ENCODE results near the gene ARHGEF4.

The ARHGEF4 gene

GRCh38 chr2:130963196-130963848 lies 126.6 kb downstream of the ARHGEF4 start:
- Mint-ChIP-seq H3K36me3 (ENCODE audit: low read depth) (no peaks in the 10 kb centered on the region), H3K4me3 (no peak overlapping the region), H3K27ac (no peak overlapping the region), H3K9me3 (no peaks in the 10 kb centered on the region), H3K4me1 (ENCODE audit: low read depth) (peaks cover 8% of the 10 kb centered on the region), H3K27me3 (peaks cover 49% of the 10 kb centered on the region)

DNA sequence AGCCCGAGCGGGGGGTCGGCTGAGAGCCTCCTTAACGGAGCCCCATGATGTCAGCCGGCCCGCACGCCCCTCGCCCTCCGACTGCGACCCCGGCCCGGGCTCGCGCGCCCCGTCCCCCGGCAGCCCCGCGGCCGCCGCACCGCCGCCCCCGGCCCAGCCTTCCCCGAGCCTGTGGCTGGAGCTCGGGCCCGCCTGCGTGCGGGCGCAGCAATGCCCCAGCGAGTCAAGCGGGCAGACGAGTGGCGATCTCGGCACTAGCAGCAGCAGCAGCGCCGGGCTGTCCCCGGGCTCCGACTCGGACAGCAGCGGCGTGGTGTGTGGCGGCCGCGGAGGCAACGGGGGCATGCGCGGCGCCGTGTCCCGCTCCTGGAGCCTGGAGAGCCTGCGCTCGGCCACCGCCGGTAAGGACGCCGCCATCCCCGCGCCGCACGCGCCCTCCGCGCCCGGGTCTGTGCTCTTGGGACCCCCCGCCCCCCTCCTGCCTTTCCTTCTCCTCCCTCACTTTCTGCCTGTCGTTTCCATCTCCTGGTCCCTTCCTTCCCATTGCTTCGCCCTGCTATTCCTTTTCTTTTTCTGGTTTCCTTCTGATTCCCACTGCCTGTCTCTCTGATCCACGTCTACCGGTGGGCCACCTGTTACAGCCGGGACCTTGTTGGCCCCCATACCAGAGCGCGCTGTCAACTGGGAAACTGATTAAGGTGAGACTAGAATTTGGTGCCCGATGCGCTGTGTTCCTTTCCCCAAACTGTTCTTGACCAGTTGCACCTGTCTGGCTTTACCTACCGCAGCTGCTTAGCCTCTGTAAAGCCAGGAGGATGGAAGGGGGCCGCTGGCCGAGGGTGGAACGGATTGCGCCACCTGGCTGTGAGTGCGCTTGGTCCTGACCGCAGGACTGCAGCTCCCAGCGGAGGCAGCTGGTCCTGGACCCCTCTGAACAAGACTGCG lies 127.4 kb downstream of the ARHGEF4 start:
- peak overlapping the region; percentile 77 for H3K4me3 Mint-ChIP-seq

GRCh38 chr2:130964931-130965330 lies 128.2 kb downstream of the ARHGEF4 start:
- peaks cover 44% of the 10 kb centered on the region for H3K27me3 Mint-ChIP-seq
- peak overlapping the region; percentile 33 for H3K4me3 Mint-ChIP-seq
- H3K9me3 Mint-ChIP-seq: no peaks in the 10 kb centered on the region
- no peaks in the 10 kb centered on the region for H3K36me3 Mint-ChIP-seq (ENCODE audit: low read depth)
- peaks cover 8% of the 10 kb centered on the region for H3K4me1 Mint-ChIP-seq (ENCODE audit: low read depth)
- no peak overlapping the region for H3K27ac Mint-ChIP-seq

More for the DNA sequence above, 127.4 kb downstream of the ARHGEF4 start:
- peaks cover 48% of the 10 kb centered on the region for H3K27me3 Mint-ChIP-seq
- no peaks in the 10 kb centered on the region for H3K36me3 Mint-ChIP-seq (ENCODE audit: low read depth)
- H3K9me3 Mint-ChIP-seq: no peaks in the 10 kb centered on the region
- no peak overlapping the region for H3K27ac Mint-ChIP-seq
- peaks cover 8% of the 10 kb centered on the region for H3K4me1 Mint-ChIP-seq (ENCODE audit: low read depth)

- Mint-ChIP-seq H3K27ac (no peak overlapping the region), H3K36me3 (ENCODE audit: low read depth) (no peaks in the 10 kb centered on the region), H3K27me3 (peaks cover 38% of the 10 kb centered on the region), H3K9me3 (no peaks in the 10 kb centered on the region), H3K4me3 (no peak overlapping the region), H3K4me1 (ENCODE audit: low read depth) (peaks cover 8% of the 10 kb centered on the region)
Measured at GRCh38 chr2:130966149-130966774, 129.5 kb downstream of the ARHGEF4 start.

DNA sequence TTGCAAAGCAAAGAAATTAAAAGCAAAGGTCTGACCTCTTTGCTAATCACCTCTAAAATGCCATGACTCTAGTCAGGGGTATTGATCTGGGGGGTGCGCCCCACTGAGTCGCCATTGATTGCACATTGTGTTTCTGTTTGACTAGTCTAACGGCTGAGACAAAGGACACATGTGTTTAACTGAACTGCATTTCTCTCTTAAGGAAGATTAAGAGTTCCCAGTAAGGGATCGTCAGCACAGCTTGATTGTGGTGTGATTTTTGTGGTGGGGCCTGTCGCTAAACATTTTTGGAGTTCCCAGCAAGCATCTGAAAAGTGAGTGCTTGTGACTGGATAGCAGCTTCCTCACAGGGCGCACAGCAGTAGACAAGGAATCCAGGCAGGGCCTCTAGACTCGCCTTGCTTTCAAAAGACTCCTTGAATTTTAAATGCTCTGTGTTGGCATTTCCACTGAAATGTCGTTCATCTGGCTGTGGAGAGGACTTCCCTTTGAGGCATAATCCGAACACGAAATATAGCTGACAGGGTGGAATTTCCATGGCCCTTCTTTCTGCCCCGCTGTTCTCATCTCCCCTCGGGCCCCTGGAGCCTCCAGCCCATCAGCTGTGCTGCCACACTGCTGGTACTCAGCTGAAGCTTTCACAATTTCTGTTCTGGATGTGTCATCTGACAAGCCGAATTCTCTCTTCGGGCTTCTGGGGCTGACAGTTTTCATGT lies 130.2 kb downstream of the ARHGEF4 start:
- Mint-ChIP-seq H3K9me3 (no peaks in the 10 kb centered on the region), H3K27me3 (peaks cover 32% of the 10 kb centered on the region), H3K4me3 (no peak overlapping the region), H3K4me1 (ENCODE audit: low read depth) (peaks cover 8% of the 10 kb centered on the region), H3K36me3 (ENCODE audit: low read depth) (no peaks in the 10 kb centered on the region), H3K27ac (no peak overlapping the region)

GRCh38 chr2:130972410-130972809 lies 135.7 kb downstream of the ARHGEF4 start:
- H3K27me3 Mint-ChIP-seq: no peaks in the 10 kb centered on the region
- H3K36me3 Mint-ChIP-seq (ENCODE audit: low read depth): no peaks in the 10 kb centered on the region
- no peaks in the 10 kb centered on the region for H3K9me3 Mint-ChIP-seq
- H3K4me1 Mint-ChIP-seq (ENCODE audit: low read depth): peaks cover 9% of the 10 kb centered on the region
- no peak overlapping the region for H3K4me3 Mint-ChIP-seq
- no peak overlapping the region for H3K27ac Mint-ChIP-seq

GRCh38 chr2:130975729-130976128 lies 139.0 kb downstream of the ARHGEF4 start:
- H3K27ac Mint-ChIP-seq: no peak overlapping the region
- H3K36me3 Mint-ChIP-seq (ENCODE audit: low read depth): no peaks in the 10 kb centered on the region
- peaks cover 9% of the 10 kb centered on the region for H3K4me1 Mint-ChIP-seq (ENCODE audit: low read depth)
- H3K27me3 Mint-ChIP-seq: no peaks in the 10 kb centered on the region
- H3K9me3 Mint-ChIP-seq: peaks cover 4% of the 10 kb centered on the region
- H3K4me3 Mint-ChIP-seq: no peak overlapping the region

- Mint-ChIP-seq H3K9me3 (peaks cover 4% of the 10 kb centered on the region), H3K27ac (no peak overlapping the region), H3K4me3 (no peak overlapping the region), H3K27me3 (no peaks in the 10 kb centered on the region), H3K36me3 (ENCODE audit: low read depth) (no peaks in the 10 kb centered on the region), H3K4me1 (ENCODE audit: low read depth) (peaks cover 9% of the 10 kb centered on the region)
Measured at GRCh38 chr2:130976591-130977237, 140.0 kb downstream of the ARHGEF4 start.

GRCh38 chr2:130977461-130978050 lies 140.8 kb downstream of the ARHGEF4 start:
- Mint-ChIP-seq H3K27me3 (no peaks in the 10 kb centered on the region), H3K4me3 (no peak overlapping the region), H3K9me3 (peaks cover 4% of the 10 kb centered on the region), H3K36me3 (ENCODE audit: low read depth) (no peaks in the 10 kb centered on the region), H3K27ac (no peak overlapping the region), H3K4me1 (ENCODE audit: low read depth) (peaks cover 3% of the 10 kb centered on the region)

DNA sequence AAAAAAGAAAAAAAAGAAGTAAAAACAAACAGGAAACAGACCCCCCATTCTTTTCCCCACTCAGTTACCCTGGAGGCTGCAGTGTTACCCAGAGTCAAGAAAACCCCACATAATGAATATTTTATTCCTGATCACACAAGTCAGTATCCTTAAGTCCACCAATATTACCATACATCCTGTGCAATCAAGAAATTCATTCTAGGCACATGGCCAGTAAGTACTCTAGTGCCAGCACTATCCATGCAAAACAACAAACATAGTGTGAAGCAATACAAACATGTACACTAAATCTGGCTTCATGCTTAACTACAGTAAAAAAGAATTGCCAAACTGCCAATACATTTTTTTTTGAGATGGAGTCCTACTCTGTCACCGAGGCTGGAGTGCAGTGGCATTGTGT lies 145.0 kb downstream of the ARHGEF4 start:
- H3K27ac Mint-ChIP-seq: no peak overlapping the region
- no peaks in the 10 kb centered on the region for H3K36me3 Mint-ChIP-seq (ENCODE audit: low read depth)
- H3K27me3 Mint-ChIP-seq: no peaks in the 10 kb centered on the region
- no peak overlapping the region for H3K4me3 Mint-ChIP-seq
- peaks cover 4% of the 10 kb centered on the region for H3K9me3 Mint-ChIP-seq
- H3K4me1 Mint-ChIP-seq (ENCODE audit: low read depth): peaks cover 10% of the 10 kb centered on the region

DNA sequence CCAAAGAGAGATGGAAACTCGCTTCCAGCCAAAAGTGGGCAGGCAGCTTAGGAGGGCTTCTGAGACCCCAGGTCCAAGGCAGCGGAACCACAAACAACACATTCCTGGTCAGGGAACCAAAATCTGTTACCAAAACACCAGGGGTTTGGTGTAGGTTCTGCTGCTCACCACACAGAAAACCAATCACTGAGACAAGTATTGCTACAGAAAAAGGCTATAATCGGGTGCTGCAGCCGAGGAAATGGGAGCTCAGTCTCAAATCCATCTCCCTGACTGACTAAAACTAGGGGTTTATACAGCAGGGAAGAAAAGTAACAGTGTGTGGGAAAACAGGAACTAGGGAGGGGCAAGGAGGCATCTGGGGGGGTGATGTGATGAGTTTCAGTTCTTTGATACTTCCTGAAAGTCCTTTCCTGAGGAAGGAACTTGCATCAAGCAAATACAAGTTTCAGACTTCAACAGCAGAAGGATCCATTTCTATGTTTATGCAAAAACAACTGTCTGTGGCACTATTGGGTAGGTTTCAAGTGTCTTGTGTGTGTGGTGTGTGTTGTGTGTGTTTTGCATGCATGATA lies 148.6 kb downstream of the ARHGEF4 start:
- no peak overlapping the region for H3K4me3 Mint-ChIP-seq
- H3K9me3 Mint-ChIP-seq: no peaks in the 10 kb centered on the region
- H3K27ac Mint-ChIP-seq: no peak overlapping the region
- H3K4me1 Mint-ChIP-seq (ENCODE audit: low read depth): peaks cover 10% of the 10 kb centered on the region
- no peaks in the 10 kb centered on the region for H3K27me3 Mint-ChIP-seq
- no peaks in the 10 kb centered on the region for H3K36me3 Mint-ChIP-seq (ENCODE audit: low read depth)

DNA sequence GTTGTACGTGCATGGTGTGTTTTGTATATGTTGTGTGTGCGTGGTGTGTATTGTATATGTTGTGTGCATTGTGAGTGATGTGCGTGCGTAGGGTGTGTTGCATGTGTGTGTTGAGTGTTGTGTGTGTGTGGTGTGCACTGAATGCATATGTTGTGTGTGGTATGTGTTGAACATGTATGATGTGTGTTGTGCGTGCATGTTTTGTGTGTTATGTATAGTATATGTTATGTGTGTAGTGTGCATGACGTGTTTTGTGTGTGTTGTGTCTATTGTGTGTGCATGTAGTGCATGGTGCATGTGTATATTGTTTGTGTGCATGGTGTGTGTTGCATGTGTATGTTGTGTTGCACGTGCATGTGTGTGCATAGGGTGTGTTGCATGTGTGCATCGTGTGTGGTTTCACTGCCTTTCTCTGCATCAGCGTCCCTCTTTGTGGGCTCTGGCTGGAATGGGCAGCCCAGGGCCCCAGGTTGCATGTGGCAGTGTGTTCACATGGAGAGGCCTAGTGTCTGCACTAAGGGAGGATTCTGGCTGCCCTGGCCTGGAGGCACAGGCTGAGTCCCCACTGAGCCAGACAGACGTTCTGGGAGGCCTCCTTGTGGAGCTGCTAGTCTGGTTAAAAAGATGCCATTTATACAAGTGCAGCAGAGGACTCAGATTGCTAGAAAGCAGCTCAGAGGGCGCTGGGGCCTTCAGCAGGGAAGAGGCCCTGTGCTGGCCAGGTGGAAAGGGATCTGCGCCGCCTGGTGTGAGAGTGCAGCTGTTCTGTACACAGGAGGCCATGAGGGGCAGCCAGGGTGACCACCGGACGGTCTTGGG lies 149.3 kb downstream of the ARHGEF4 start:
- Mint-ChIP-seq H3K36me3 (ENCODE audit: low read depth) (no peaks in the 10 kb centered on the region), H3K27me3 (no peaks in the 10 kb centered on the region), H3K9me3 (no peaks in the 10 kb centered on the region), H3K27ac (no peak overlapping the region), H3K4me1 (ENCODE audit: low read depth) (peaks cover 10% of the 10 kb centered on the region), H3K4me3 (no peak overlapping the region)

- no peaks in the 10 kb centered on the region for H3K27me3 Mint-ChIP-seq
Measured at GRCh38 chr2:130986890-130987493, 150.3 kb downstream of the ARHGEF4 start.

More at GRCh38 chr2:130986890-130987493, 150.3 kb downstream of the ARHGEF4 start:
- peaks cover 10% of the 10 kb centered on the region for H3K4me1 Mint-ChIP-seq (ENCODE audit: low read depth)
- no peaks in the 10 kb centered on the region for H3K36me3 Mint-ChIP-seq (ENCODE audit: low read depth)
- no peak overlapping the region for H3K27ac Mint-ChIP-seq
- no peak overlapping the region for H3K4me3 Mint-ChIP-seq
- no peaks in the 10 kb centered on the region for H3K9me3 Mint-ChIP-seq
